ENCODE results near the gene APOA4.
"Not testable (repeated sequence)": the region's sequence is repeated elsewhere in the genome, so short reads cannot be mapped to it uniquely, and the experiment has no call there.

APOA4 gene

GRCh38 chr11:116849486-116849885 lies 26.4 kb upstream of the APOA4 start:
- no peak for DNase-seq (ENCODE audit: extremely low read depth in 1 of 2, low read depth in 1 of 2)

GRCh38 chr11:116849060-116849459 lies 26.0 kb upstream of the APOA4 start:
- no peak for DNase-seq (ENCODE audit: extremely low read depth in 1 of 2, low read depth in 1 of 2)

DNA sequence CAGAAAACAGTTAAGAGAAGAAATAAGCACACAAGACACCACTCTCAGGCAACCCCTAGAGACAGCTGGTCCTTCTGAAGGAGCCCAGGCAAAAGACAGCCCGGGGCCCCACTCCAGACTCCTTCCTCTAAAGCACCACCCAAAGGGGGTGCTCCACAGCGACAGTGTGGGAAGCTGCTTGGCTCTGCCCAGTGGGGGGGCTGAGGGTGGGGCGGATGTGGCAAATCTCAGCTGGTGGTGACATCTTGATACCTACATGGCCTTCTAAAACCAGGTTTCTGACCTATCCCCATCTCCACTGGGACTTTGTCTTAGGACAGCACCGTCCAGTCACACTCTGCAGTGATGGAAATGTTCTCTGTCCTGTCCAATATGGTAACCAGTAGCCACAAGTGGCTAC lies 24.5 kb upstream of the APOA4 start:
- DNase-seq (ENCODE audit: extremely low read depth in 1 of 2, low read depth in 1 of 2), result no peak

DNA sequence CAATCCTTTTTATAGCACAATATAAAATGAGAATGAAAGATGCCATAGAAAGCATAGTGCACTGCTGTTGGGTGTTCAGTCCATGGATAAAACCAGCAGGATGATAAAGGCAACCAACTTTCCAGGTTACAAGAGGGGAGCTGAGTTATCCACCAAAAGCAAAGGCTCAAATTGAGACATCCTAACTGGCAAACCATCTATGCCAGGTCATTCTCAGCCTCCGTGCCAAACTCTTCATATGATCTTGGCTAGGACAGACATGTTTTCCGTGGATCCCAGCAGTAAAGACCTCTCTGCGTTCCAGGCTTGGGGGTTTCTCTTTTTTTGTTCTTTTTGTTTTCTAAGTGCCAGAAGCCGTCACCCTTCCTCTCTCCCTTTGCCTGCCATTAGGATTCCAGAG lies 21.6 kb upstream of the APOA4 start:
- DNase-seq (ENCODE audit: extremely low read depth in 1 of 2, low read depth in 1 of 2), result no peak

DNA sequence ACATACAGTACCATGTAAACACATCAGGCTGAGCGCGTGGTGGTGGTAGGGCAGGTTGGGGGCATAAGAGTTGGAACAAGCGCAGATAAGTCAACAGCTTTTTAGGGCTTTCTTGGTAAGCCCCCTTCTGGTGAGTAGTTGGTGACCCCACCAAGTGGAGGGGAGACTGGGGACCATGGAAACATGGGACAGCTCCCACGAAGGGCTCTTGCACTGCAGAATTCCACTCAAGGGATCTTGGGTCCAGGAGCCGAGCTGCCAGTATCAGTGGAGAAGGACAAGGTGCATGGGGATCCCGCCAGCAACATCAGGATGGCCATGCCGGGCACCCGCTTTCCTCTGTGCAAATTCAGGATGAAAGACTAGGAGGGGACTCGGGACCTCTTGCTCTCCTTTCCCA lies 20.6 kb upstream of the APOA4 start:
- DNase-seq (ENCODE audit: extremely low read depth in 1 of 2, low read depth in 1 of 2), result no peak

DNA sequence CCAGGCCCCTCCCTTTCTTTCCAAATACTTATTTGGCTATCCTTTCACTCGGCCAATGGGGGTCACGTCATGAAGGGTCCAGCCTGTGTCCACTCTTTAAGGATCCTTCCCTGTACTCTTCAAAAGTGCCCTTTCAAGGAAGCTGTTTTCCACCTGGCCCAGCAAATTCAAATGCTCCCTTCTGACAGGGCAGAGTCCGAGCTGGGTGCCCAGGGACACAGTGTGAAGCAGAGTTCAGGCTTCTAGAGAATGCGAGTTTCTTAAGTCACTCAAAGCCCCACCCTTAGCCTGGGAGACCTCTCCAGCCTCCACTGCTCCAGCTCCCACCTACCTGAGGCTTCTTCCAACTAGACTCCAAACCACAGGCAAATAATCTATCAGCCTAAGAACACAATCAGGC lies 19.8 kb upstream of the APOA4 start:
- no peak for DNase-seq (ENCODE audit: extremely low read depth in 1 of 2, low read depth in 1 of 2)

DNA sequence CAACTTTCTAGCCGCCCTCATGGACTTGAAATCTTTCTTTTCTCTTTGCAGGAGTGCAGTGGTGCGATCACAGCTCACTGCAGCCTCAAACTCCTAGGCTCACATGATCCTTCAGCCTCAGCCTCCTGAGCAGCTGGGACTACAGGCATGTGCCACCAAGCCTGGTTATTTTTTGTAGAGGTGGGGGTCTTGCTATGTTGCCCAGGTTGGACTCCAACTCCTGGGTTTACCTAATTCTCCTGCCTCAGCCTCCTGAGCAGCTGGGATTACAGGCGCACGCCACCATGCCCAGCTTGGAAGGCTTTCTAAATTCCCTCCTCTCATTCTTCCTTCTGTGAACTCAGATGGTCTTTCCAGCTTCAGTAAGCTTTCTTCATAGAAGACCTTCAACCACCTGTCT lies 19.0 kb upstream of the APOA4 start:
- DNase-seq (ENCODE audit: extremely low read depth in 1 of 2, low read depth in 1 of 2), result no peak

DNA sequence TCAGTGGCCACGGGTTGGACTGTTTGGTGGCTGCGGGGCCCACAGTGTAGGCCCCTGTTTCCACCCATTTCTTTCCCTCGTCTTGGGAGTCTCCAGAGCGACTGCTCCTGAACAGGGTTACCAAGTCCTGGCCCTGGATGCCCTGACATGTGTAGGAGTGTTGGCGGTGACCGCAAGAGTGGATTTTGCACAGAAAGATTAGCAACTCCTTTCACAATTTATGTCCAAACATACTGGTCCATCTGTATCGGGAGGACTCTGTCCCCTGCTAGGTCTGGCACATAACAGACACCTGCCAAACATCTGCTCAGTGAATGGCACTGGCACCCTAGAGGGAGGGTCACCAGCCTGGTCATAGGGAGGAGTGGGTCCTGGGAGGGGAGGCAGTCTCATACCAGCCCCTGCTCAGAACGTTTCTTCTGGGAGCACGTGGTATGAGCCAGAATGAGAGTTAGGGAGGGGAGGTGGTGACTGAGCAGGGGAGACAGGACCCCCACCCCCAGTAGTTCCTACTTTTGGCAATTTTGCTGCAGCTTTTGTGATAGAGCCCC lies 17.7 kb upstream of the APOA4 start:
- DNase-seq (ENCODE audit: extremely low read depth in 1 of 2, low read depth in 1 of 2), result no peak

GRCh38 chr11:116840224-116840745 lies 17.2 kb upstream of the APOA4 start:
- DNase-seq (ENCODE audit: extremely low read depth in 1 of 2, low read depth in 1 of 2), result no peak

DNA sequence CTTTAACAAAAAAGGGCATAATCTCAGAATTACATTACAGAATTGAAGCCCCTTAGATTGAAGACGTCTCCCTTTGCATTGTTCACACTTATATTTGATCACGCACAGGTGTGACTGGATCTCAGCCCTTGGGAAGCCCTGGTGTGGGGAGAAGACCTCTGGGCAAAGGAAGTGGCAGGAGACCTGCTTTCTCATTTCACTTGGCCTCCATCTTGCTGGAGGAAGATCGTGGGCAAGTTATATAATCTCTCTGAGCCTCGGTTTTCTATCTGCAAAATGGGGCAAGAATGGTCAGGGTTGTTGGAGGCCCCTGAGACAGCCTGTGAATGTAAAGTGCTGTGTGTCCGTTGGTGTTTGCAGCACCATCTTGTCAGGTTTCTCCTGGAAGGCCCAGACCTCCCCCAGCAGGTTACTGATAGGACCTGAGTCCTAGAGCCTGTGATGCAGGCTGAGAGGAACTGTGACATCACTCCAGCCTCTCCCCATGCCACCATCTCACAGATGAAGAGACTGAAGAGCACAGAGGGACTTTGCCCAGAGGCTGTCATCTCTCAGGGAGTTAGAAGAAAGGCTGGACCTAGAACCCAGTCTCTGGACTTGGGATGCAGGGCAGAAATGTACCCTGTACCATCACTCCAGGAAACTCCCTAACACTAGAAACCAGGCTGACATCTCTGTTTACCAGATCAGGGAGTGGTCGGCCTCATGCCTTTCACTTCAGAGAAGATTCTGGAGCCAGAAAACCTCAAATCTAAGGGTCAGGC lies 15.4 kb upstream of the APOA4 start:
- no peak for DNase-seq (ENCODE audit: extremely low read depth in 1 of 2, low read depth in 1 of 2)

DNA sequence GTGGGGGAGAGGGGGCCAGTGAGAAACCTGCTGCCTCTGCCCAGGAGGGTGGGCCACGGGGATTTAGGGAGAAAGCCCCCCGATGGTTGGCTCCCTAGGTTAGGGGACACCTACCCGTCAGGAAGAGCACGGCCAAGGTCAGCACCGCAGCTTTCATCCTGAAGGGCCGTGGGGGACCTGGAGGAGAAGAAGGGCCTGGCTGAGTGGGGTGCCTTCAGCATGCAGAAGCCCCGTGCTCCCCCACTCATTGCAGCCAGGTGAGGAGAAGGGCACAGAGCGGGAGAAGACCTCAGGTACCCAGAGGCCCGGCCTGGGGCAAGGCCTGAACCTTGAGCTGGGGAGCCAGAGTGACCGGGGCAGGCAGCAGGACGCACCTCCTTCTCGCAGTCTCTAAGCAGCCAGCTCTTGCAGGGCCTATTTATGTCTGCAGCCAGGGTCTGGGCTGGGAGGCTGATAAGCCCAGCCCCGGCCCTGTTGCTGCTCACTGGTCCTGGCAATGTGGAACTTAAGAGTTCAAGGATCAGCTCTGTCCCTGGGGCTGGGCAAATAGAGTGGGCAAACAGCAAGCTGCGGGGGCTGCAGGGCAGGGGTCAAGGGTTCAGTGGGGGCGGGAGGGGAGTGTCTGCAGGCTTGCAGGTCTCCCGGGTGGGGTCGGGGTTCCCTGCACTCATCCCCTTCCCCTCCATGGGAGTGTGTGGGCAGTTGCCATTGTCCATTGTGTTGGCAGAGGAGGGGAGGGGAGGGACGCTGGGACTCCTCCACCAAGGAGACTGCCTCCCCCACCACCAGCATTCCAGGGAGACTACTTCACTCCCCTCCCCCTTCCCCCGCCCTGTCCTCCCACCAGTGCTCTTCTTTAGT lies 14.4 kb upstream of the APOA4 start, which contains the start of gene APOA1:
APOA1 (minus strand) TSS at position 392 of the 861 bp plus-strand sequence; CDS start at position 157, 235 bp downstream.
- no peak for DNase-seq (ENCODE audit: extremely low read depth in 1 of 2, low read depth in 1 of 2)

DNA sequence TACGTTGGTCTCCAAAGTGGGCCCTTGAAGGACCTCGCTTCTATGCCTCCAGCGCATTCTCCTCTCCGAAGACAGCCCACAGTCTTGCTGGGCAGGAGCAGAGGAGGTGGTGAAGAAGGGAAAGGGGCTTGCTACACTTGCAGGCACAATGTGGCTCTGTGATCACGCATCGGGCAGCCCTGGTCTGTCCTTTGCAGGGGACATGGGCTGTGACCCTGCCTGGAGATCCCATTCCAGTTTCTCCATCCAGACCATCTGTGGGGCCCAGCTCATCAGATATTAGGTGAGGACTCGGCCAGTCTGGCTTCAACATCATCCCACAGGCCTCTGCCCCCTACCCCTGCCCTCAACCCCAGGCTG lies 13.5 kb upstream of the APOA4 start:
- DNase-seq (ENCODE audit: extremely low read depth in 1 of 2, low read depth in 1 of 2), result no peak

DNA sequence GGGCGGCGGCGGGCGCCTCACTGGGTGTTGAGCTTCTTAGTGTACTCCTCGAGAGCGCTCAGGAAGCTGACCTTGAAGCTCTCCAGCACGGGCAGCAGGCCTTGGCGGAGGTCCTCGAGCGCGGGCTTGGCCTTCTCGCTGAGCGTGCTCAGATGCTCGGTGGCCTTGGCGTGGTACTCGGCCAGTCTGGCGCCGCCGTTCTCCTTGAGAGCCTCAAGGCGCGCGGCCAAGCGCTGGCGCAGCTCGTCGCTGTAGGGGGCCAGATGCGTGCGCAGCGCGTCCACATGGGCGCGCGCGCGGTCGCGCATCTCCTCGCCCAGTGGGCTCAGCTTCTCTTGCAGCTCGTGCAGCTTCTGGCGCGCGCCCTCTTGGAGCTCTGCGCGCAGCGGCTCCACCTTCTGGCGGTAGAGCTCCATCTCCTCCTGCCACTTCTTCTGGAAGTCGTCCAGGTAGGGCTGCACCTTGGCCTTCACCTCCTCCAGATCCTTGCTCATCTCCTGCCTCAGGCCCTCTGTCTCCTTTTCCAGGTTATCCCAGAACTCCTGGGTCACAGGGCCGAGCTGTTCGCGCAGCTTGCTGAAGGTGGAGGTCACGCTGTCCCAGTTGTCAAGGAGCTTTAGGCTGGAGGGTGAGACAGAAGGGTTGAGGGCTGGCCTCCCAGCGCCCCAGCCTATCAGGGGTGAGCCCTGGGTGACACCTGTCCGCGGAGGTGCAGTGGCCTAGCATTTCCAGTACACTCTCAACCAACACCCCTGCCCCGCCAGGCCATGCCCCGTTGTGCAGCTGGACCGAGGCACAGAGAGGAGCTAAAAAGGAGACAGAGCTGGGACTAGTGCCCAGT lies 12.9 kb upstream of the APOA4 start:
- peak; percentile 69 to 76 for DNase-seq (ENCODE audit: extremely low read depth in 1 of 2, low read depth in 1 of 2)

GRCh38 chr11:116835042-116835772 lies 12.1 kb upstream of the APOA4 start:
- DNase-seq (ENCODE audit: extremely low read depth in 1 of 2, low read depth in 1 of 2), result no peak

- not testable (repeated sequence) for DNase-seq (ENCODE audit: extremely low read depth in 1 of 2, low read depth in 1 of 2)
Measured at GRCh38 chr11:116834535-116835041, 11.5 kb upstream of the APOA4 start.

GRCh38 chr11:116833816-116834534 lies 10.9 kb upstream of the APOA4 start:
- DNase-seq (ENCODE audit: extremely low read depth in 1 of 2, low read depth in 1 of 2), result no peak

DNA sequence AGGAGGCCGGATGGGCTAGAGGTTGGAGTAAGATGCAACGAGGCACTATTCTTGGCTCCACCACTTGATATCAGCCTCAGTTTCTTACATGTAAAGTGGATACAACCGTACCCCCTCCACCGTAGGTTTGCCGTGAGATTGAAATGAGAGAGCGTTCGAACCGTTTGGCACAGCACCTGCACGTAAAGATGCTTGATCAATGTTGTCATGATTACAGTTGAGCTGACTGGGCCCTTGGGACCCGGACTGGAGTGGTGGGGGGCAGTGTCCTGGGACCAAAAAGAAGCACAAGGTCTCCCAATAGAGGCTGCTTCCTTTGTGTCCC lies 10.3 kb upstream of the APOA4 start:
- DNase-seq (ENCODE audit: extremely low read depth in 1 of 2, low read depth in 1 of 2), result no peak

DNA sequence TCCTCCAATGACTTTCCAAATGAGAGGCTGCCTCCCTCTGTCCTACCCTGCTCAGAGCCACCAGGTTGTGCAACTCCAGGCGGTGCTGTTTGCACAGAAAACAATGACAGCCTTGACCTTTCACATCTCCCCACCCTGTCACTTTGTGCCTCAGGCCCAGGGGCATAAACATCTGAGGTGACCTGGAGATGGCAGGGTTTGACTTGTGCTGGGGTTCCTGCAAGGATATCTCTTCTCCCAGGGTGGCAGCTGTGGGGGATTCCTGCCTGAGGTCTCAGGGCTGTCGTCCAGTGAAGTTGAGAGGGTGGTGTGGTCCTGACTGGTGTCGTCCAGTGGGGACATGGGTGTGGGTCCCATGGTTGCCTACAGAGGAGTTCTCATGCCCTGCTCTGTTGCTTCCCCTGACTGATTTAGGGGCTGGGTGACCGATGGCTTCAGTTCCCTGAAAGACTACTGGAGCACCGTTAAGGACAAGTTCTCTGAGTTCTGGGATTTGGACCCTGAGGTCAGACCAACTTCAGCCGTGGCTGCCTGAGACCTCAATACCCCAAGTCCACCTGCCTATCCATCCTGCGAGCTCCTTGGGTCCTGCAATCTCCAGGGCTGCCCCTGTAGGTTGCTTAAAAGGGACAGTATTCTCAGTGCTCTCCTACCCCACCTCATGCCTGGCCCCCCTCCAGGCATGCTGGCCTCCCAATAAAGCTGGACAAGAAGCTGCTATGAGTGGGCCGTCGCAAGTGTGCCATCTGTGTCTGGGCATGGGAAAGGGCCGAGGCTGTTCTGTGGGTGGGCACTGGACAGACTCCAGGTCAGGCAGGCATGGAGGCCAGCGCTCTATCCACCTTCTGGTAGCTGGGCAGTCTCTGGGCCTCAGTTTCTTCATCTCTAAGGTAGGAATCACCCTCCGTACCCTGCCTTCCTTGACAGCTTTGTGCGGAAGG lies 9.5 kb upstream of the APOA4 start:
- no peak for DNase-seq (ENCODE audit: extremely low read depth in 1 of 2, low read depth in 1 of 2)
